ENCODE data around the gene NEK6. TPM values are rescaled to one million over a fixed set of nuclear protein-coding genes. Genes with fewer than 3 reads are reported as not detected.

Gene NEK6
- polyA plus RNA-seq, 1 experiment: 73.6 TPM

DNA sequence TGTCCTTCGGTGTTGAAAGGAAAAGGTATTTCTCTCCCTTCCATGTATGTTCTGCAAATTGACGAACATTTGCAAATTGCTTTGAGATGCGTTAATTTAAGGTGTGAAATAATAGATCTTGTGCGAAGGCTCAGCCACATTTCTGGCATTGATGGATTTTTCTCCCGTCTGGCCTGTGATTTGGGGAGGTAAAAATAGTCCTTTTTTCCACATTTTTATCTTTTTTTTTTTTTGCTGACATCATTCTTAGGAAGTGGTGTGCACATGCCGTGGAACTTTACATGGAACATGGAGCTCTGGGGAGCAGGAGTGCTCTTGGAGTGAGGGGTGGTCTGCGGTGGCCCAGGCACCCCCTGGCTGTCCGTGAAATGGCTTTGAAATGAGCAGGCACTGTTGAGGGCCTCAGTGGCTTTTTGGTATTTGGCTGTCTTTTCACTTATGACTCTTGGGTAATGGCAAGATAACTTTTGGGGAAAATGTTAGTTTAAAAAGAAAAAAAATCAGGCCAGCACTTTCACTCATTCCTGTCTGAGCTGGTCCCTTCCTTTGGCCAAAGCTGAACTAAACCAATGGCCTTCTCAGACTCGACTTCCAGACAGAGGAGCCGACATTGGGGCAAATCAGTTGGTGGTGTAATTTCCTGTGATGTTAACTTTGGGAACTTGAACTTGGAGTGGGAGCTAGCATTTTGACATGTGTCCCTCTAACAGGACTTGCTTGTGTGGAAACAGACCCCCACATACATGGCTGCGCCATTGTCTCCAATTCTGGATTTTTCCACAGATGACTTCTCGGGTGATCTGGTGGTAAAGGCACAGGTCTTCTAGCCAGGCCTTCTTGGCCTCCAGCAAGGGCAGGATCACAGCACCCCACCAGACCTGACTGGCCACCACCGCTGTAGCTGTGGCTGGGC is 4.2 kb downstream of the NEK6 start:
- DNase-seq (ENCODE audit: low read depth): no peak
- ChIA-PET POLR2A (no interaction called here), CTCF (interaction anchor here (0.8 to 1.1 kb wide), 2 partner anchors 36 to 136 kb away, joined by 3 to 4 read pairs; no protein-coding TSS in a partner anchor)

DNA sequence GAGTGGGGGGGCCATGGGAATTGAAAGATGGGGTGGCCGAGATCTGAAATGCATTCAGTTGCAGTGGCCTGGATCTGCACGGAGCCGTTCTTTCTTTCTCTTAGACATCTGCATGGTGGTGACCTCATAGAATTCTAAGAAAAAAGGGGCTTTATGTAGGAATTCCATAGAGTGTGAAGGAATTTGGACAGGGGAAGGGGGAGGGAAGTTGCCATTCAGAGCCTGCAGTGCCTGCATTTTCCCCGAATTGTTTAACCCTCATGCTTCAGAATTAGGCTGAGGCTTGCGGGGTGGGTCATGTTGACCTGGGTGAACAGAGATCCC is 4.9 kb downstream of the NEK6 start:
- H3K4me3 ChIP-seq (ENCODE audit: low read depth, low read length): no peak overlapping the region
- no peak for DNase-seq (ENCODE audit: low read depth)
- H3K27me3 ChIP-seq (ENCODE audit: control insufficient read depth, insufficient read depth, low read length): no peaks in the 10 kb centered on the region
- H3K36me3 ChIP-seq (ENCODE audit: control insufficient read depth, insufficient read depth, low read length): peaks cover 5% of the 10 kb centered on the region
- TF ChIP-seq, protein P1, sequence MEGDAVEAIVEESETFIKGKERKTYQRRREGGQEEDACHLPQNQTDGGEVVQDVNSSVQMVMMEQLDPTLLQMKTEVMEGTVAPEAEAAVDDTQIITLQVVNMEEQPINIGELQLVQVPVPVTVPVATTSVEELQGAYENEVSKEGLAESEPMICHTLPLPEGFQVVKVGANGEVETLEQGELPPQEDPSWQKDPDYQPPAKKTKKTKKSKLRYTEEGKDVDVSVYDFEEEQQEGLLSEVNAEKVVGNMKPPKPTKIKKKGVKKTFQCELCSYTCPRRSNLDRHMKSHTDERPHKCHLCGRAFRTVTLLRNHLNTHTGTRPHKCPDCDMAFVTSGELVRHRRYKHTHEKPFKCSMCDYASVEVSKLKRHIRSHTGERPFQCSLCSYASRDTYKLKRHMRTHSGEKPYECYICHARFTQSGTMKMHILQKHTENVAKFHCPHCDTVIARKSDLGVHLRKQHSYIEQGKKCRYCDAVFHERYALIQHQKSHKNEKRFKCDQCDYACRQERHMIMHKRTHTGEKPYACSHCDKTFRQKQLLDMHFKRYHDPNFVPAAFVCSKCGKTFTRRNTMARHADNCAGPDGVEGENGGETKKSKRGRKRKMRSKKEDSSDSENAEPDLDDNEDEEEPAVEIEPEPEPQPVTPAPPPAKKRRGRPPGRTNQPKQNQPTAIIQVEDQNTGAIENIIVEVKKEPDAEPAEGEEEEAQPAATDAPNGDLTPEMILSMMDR (IDR thresholded peaks at IDR 0.05; ENCODE audit: insufficient read depth, low read depth, low read length): no peak
- POLR2A ChIA-PET: no interaction called here
- CTCF ChIA-PET: interaction anchor here (0.8 to 1.1 kb wide), 2 partner anchors 35 to 136 kb away, joined by 3 to 4 read pairs; no protein-coding TSS in a partner anchor

More for the DNA sequence above, 4.2 kb downstream of the NEK6 start:
- TF ChIP-seq, protein P1 (IDR thresholded peaks at IDR 0.05; ENCODE audit: insufficient read depth, low read depth, low read length): no peak
- H3K27me3 ChIP-seq (ENCODE audit: control insufficient read depth, insufficient read depth, low read length): no peaks in the 10 kb centered on the region
- peaks cover 5% of the 10 kb centered on the region for H3K36me3 ChIP-seq (ENCODE audit: control insufficient read depth, insufficient read depth, low read length)
- no peak overlapping the region for H3K4me3 ChIP-seq (ENCODE audit: low read depth, low read length)

DNA sequence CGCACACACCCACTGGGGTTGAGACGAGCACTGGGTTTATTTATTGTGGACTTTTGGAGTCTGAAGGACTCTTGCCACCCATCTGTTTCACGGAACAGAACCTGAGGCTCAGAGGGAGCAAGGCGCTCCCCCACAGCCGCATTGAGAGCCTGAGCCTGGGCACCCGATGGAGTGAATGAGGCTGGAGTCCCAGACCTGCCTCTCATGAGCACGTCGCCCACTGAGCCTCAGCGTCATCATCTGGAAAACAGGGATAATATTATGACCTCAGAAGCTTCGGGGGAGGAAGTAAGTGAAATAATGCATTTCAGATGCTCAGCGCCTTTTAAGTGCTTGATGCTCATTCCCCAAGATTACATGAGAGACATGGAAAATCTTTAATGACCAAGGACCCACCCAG is 5.5 kb downstream of the NEK6 start:
- CTCF ChIA-PET: interaction anchor here (1.0 kb wide), 1 partner anchor 136 kb away, joined by 3 read pairs; no protein-coding TSS in a partner anchor
- no peaks in the 10 kb centered on the region for H3K27me3 ChIP-seq (ENCODE audit: control insufficient read depth, insufficient read depth, low read length)
- no peak for DNase-seq (ENCODE audit: low read depth)
- TF ChIP-seq, protein P1 (IDR thresholded peaks at IDR 0.05; ENCODE audit: insufficient read depth, low read depth, low read length): no peak
- POLR2A ChIA-PET: no interaction called here
- H3K36me3 ChIP-seq (ENCODE audit: control insufficient read depth, insufficient read depth, low read length): peaks cover 5% of the 10 kb centered on the region
- H3K4me3 ChIP-seq (ENCODE audit: low read depth, low read length): no peak overlapping the region

DNA sequence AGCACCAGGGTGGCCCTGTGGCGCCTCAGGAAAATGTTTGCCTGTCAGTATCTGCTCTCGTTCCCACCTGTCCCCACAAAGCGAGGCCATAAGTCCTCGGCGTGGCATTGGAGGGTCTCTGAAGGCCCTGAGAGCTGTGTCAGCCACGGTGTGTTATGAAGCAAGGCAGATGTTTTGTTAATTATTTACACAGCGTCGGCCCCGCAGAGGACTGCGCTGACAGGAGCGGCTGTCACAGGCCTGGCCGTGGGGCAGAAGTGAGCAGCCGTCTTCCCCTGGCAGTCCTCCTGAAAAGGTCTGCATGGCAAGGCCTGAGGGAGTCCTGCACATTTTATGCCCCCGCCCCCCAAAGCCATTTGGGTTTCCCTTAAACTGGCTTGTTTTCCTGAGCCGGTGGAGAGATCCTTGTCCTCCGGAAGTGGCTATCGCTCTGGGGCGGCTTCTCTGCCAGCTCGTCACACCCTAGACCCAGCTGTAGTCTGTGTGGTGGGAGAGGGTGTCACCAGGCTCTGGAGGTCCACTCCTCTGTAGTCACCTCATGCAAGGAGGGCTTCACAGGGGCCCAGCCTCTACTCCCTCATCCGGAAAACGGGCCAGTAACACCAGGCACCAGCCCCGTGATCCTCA is 6.2 kb downstream of the NEK6 start:
- CTCF ChIA-PET: interaction anchor here (1.0 kb wide), 1 partner anchor 137 kb away, joined by 3 read pairs; no protein-coding TSS in a partner anchor
- no peaks in the 10 kb centered on the region for H3K27me3 ChIP-seq (ENCODE audit: control insufficient read depth, insufficient read depth, low read length)
- no peak for DNase-seq (ENCODE audit: low read depth)
- POLR2A ChIA-PET: no interaction called here
- TF ChIP-seq, protein P1 (IDR thresholded peaks at IDR 0.05; ENCODE audit: insufficient read depth, low read depth, low read length): no peak
- peaks cover 7% of the 10 kb centered on the region for H3K36me3 ChIP-seq (ENCODE audit: control insufficient read depth, insufficient read depth, low read length)
- no peak overlapping the region for H3K4me3 ChIP-seq (ENCODE audit: low read depth, low read length)

DNA sequence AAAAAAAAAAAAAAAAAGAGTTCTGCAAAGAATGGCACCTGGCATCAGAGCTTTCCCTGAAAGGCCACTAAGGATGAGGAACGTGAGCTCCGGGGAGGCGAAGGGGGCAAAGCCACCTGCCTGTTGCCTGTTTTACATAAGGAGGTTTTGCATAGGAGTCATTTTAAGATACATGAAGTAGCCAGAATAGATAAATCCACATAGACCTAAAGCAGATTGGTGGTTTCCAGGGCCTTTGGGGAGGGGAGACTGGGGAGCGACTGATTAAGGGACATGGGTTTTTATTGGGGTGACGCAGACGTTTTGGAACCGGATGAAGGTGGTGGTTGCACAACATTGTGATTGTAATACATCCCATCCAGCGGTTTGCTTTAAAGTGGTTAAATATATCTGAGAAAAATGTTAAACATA is 7.1 kb downstream of the NEK6 start:
- Histone ChIP-seq H3K36me3 (ENCODE audit: control insufficient read depth, insufficient read depth, low read length) (peaks cover 7% of the 10 kb centered on the region), H3K27me3 (ENCODE audit: control insufficient read depth, insufficient read depth, low read length) (no peaks in the 10 kb centered on the region), H3K4me3 (ENCODE audit: low read depth, low read length) (no peak overlapping the region)
- ChIA-PET POLR2A (no interaction called here), CTCF (no interaction called here)
- DNase-seq (ENCODE audit: low read depth): peak; percentile 62
- TF ChIP-seq, protein P1 (IDR thresholded peaks at IDR 0.05; ENCODE audit: insufficient read depth, low read depth, low read length): no peak
